Smooth muscle cell (in vitro differentiated cells): ENCODE measurements around the gene SORL1. TPM values are rescaled to one million over a fixed set of nuclear protein-coding genes. Genes with fewer than 3 reads are reported as not detected.
"Not testable (repeated sequence)": the region's sequence is repeated elsewhere in the genome, so short reads cannot be mapped to it uniquely, and the experiment has no call there.

Experiments
- DNase-seq: peaks from one replicate; lab custom pipeline; 2025; ENCODE audit not compliant: unreplicated experiment; lab: John Stamatoyannopoulos, UW
- H2AFZ ChIP-seq: fragments of 200-600 bp; sonication (generic); 2 replicates; pipeline ENCODE4 v1.6.0; 2016; ENCODE audit warnings: antibody characterized with exemption, low read depth, mild to moderate bottlenecking
- H3F3A ChIP-seq: fragments of 200-600 bp; sonication (generic); 2 replicates; pipeline ENCODE4 v1.6.0; 2017; ENCODE audit warnings: antibody characterized with exemption, low read depth
- H3K27ac ChIP-seq: fragments of 200-600 bp; sonication (generic); 2 replicates; pipeline ENCODE4 v1.5.1; 2016; ENCODE audit warnings: low read depth, mild to moderate bottlenecking
- H3K27me3 ChIP-seq: fragments of 200-600 bp; sonication (generic); 2 replicates; pipeline ENCODE4 v1.6.1; 2016; ENCODE audit warnings: low read depth, mild to moderate bottlenecking
- H3K36me3 ChIP-seq: fragments of 200-600 bp; sonication (generic); 2 replicates; pipeline ENCODE4 v1.5.1; 2016; ENCODE audit warnings: low read depth
- H3K4me1 ChIP-seq: fragments of 200-600 bp; sonication (generic); 2 replicates; pipeline ENCODE4 v1.5.1; 2016; ENCODE audit warnings: low read depth
- H3K4me2 ChIP-seq: fragments of 200-600 bp; sonication (generic); 2 replicates; pipeline ENCODE4 v1.6.0; 2016; ENCODE audit warnings: mild to moderate bottlenecking
- H3K4me3 ChIP-seq: fragments of 200-600 bp; sonication (generic); 2 replicates; pipeline ENCODE4 v1.5.1; 2016; ENCODE audit warnings: mild to moderate bottlenecking
- H3K79me2 ChIP-seq: fragments of 200-600 bp; sonication (generic); 2 replicates; pipeline ENCODE4 v1.6.0; 2016; ENCODE audit warnings: low read depth, mild to moderate bottlenecking
- H3K9ac ChIP-seq: fragments of 200-600 bp; sonication (generic); 2 replicates; pipeline ENCODE4 v1.6.0; 2016; ENCODE audit warnings: low read depth
- H3K9me3 ChIP-seq: fragments of 200-600 bp; sonication (generic); replicated peaks from 2 replicates; pipeline ENCODE4 v1.5.1; 2016; ENCODE audit warnings: low read depth
- H4K20me1 ChIP-seq: fragments of 200-600 bp; sonication (generic); 2 replicates; pipeline ENCODE4 v1.6.0; 2016; ENCODE audit warnings: low read depth
- CTCF ChIP-seq: fragments of 200-600 bp; sonication (generic); IDR thresholded peaks from 2 replicates; pipeline ENCODE4 v1.5.1; 2017; ENCODE audit warnings: borderline replicate concordance, mild to moderate bottlenecking, antibody characterized with exemption; ENCODE audit not compliant: insufficient read depth, poor library complexity, severe bottlenecking
- WGBS: methylation state at CpG from one replicate; pipeline ENCODE4 v1.1.7; 2016; ENCODE audit warnings: low lambda C conversion rate; 5-methylcytosine and 5-hydroxymethylcytosine counted together
- polyA plus RNA-seq: library from polyadenylated mRNA; unstranded; fragments of >200 nt; fragmentation: Nextera tagmentation; extraction: Ambion mirVana; gene quantifications from 2 replicates; pipeline ENCODE4 v1.2.1, GENCODE V29; 2016
- total RNA-seq: library from RNA; depleted of rRNA; stranded (reverse); fragments of >200 nt; gene quantifications from 2 replicates; pipeline ENCODE4 v1.2.3, GENCODE V29; 2014

The SORL1 gene
- total and polyA plus RNA-seq, 2 experiments from 2014 or later = 1.2 to 5.8 TPM

GRCh38 chr11:121503051-121503450 is 50.9 kb downstream of the SORL1 start:
- Histone ChIP-seq H3K4me3 (no peak overlapping the region), H2AFZ (no peak overlapping the region), H3F3A (no peaks in the 10 kb centered on the region), H4K20me1 (no peaks in the 10 kb centered on the region), H3K4me1 (peaks cover 10% of the 10 kb centered on the region), H3K79me2 (no peaks in the 10 kb centered on the region), H3K4me2 (no peak overlapping the region), H3K27me3 (no peaks in the 10 kb centered on the region), H3K9me3 (peaks cover 4% of the 10 kb centered on the region), H3K36me3 (no peaks in the 10 kb centered on the region), H3K9ac (no peak overlapping the region), H3K27ac (no peak overlapping the region)
- WGBS = 76% methylated on average over 3 of the region's 3 CpGs
- DNase-seq = no peak
- no peak for TF ChIP-seq CTCF

GRCh38 chr11:121506237-121506636 is 54.1 kb downstream of the SORL1 start:
- H3K36me3 ChIP-seq, H3K4me3 ChIP-seq, H3K4me2 ChIP-seq, DNase-seq, H3K79me2 ChIP-seq, H3K27me3 ChIP-seq, H3K9me3 ChIP-seq, H3K9ac ChIP-seq, H3K27ac ChIP-seq, H4K20me1 ChIP-seq, H2AFZ ChIP-seq, H3F3A ChIP-seq: not testable (repeated sequence)
- H3K4me1 ChIP-seq = peaks cover 12% of the 10 kb centered on the region
- 93% methylated on average over 1 of the region's 1 CpG for WGBS

- Histone ChIP-seq H3K79me2 (no peaks in the 10 kb centered on the region), H3K4me3 (no peak overlapping the region), H3K9me3 (peaks cover 4% of the 10 kb centered on the region), H3F3A (no peaks in the 10 kb centered on the region), H4K20me1 (no peaks in the 10 kb centered on the region), H3K4me1 (peaks cover 12% of the 10 kb centered on the region), H3K27me3 (no peaks in the 10 kb centered on the region), H3K27ac (no peak overlapping the region), H2AFZ (no peak overlapping the region), H3K9ac (no peak overlapping the region), H3K4me2 (no peak overlapping the region), H3K36me3 (no peaks in the 10 kb centered on the region)
- no peak for TF ChIP-seq CTCF
- no peak for DNase-seq
These were observed 56.3 kb downstream of the SORL1 start for GRCh38 chr11:121508449-121508848.

GRCh38 chr11:121510438-121510837 is 58.3 kb downstream of the SORL1 start:
- Histone ChIP-seq H3K4me3 (no peak overlapping the region), H3K27me3 (no peaks in the 10 kb centered on the region)
- 98% methylated on average over 2 of the region's 2 CpGs for WGBS

More at GRCh38 chr11:121510438-121510837, 58.3 kb downstream of the SORL1 start:
- Histone ChIP-seq H3F3A (no peaks in the 10 kb centered on the region), H3K79me2 (no peaks in the 10 kb centered on the region), H3K9ac (no peak overlapping the region), H3K4me2 (no peak overlapping the region), H3K36me3 (no peaks in the 10 kb centered on the region), H3K27ac (no peak overlapping the region), H2AFZ (no peak overlapping the region), H3K4me1 (peaks cover 12% of the 10 kb centered on the region), H3K9me3 (peaks cover 4% of the 10 kb centered on the region), H4K20me1 (no peaks in the 10 kb centered on the region)
- no peak for TF ChIP-seq CTCF
- DNase-seq = no peak
